GM19328 (cell line): Measurements from ENCODE around the gene KIDINS220.

Source experiments
- ATAC-seq: cut with Tn5 transposase; IDR thresholded peaks from one replicate; pipeline ENCODE4 v1.9.1; 2021; ENCODE audit warnings: mild to moderate bottlenecking, moderate library complexity; ENCODE audit not compliant: unreplicated experiment

KIDINS220 gene

DNA sequence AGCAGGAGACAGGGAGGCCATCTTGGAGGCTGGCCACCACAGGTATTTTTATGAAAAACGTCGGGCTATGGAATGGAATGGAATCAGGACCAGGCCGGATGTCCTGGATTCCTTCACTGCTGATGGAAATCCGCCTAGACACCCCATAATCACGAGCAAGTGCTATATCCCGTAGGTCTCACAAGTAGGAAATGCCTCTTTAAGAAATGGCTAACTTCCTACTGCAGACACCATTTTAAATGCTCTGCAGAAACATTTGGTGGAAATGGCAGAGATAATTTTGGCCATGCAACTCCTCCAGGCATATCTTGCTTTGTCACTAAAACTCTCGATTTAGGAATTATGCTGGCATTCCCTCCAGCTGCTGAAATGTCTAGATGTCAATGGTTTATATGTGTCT lies 137.6 kb downstream of the KIDINS220 start:
- ATAC-seq, result no peak

DNA sequence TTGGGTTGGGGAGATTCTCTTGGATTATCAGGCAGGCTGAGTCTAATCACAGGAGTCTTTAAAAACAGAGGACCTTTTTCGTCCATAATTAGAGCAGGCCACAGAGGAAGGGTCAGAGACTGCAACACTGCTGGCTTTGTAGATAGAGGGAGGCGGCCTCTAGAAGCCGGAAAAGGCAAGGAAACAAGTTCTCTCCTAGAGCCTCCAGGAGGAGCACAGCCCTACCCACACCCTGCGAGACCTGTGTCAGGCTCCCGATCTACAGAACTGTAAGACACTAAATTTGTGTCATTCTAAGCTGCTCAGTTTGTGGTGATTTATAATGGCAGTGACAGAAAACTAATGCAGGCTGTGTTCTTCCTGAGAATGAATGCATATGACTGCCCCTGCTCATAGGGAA lies 140.2 kb downstream of the KIDINS220 start:
- ATAC-seq, result no peak

DNA sequence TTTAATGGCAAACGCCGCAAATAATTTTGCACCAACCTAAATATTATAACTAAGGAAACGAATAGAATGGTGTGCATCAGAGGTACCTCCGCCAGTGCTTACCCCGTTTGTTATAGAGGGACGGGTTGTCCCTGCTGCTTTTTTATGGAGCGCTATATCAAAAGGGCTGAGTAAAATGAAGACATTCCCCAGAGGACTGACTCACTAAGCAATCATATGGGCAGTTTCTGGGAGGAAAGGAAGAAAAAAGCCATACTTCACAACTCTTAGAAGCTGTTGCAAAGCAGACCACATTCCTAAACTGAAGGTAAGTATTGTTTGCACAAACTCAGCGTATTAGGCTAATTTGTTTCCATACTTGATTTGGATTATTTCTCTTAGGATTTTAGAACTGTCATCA lies 142.7 kb downstream of the KIDINS220 start:
- ATAC-seq, result no peak

DNA sequence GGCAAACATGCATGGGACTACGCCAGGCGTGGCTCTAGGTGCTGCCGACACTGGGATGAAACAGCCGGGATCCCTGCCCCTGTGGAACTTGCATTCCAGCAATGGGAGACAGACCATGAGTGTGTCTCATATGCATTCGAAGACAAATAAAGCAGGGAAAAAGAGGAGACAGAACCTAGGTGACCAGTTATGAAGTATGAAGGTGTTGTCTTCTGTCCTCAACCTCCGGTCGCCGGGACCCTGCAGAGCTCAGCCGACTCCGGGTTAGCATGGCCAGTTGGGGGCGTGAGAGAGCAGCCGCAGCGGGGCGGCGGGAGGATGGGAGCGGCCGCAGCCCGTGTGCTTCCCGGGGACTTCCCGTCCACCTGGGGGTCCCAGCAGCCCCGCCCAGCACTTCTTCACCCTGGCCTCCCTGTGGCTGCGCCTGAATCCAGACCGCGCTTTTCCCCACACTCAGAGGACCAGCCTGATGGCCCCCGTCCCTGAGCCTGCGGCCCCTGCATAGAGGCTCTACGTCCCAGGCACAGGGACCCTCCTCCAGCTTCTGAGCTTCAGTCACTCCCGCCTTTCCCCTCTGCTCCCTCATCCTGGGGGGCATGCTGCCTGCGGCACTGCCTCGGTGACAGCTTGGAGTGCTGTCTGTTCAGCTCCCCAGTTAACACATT lies 144.1 kb downstream of the KIDINS220 start:
- no peak for ATAC-seq

DNA sequence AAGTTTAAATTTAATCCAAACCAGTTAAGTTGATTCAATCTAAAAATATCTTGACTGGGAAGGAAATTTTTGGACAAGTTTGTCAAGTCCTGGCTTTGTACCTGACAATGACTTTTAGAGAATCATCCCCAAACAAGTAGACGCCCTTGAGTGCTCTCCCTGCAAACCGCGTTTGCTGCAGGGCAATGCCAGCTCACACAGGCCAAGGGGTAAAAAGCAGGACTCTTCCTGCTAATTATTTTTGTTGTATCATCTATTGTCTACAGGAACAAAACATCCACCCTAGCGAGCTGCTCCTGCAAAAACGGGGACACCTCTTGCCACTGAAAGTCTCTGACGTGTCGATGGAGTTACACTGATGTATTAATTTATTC lies 144.6 kb downstream of the KIDINS220 start:
- no peak for ATAC-seq

DNA sequence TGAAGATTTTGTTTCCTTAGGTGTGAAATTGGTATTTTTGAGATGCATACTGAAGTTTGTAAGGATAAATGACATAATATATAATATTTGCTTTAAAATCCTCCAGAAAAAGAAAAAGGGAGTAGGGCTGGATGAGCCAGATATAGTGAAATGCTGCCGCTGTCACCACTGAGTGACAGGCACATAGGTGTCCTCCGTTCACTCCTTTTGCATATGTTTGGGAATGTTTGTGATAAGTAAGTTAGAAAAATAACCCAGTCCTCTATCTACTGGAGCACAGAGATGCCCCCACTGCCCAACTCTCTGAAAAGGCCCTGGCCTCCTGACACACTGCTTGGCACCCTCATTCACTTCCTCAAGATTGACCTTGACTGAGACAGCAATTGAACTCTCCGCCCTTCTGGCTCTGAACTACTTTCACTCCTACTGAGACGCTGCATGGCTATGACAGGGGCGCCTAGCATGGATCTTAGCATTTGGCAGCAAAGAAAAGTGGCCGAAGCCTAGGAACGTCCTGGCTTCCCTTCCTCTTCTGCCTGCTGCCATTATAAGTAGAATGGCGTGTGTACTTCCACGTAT lies 145.5 kb downstream of the KIDINS220 start:
- ATAC-seq, result no peak

DNA sequence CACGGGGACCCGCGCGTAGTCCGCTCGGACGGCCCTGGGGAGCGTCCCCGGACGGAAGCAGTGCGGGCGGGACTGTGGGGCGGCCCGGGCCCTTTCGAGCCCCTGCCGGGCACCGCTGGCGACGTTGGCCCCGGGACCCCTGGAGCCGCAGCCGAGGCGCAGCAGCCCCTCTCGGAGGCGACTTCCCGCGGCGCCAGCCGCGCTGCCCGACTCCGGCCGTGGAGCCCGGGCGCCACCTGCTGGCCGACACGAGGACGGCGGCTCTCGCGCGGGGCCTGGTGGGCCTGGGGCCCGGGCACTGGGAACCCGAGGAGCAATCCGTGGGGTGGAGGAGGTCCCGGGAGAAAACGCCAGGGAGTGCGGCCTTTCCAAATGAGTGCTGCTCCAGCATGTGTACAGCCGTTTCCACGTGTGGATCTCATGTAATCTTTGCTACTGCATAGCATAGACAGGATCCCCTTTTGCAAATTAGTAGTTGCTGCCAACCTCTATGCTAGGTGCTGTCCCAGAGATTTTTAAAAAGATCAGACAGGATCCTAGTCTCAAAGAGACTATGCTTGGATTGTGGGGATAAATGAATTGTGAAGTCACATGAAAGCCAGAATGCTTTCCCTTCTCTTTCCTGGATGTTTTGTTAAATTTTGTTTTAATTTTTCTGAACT lies 151.6 kb downstream of the KIDINS220 start:
- ATAC-seq, result peak; percentile 29

DNA sequence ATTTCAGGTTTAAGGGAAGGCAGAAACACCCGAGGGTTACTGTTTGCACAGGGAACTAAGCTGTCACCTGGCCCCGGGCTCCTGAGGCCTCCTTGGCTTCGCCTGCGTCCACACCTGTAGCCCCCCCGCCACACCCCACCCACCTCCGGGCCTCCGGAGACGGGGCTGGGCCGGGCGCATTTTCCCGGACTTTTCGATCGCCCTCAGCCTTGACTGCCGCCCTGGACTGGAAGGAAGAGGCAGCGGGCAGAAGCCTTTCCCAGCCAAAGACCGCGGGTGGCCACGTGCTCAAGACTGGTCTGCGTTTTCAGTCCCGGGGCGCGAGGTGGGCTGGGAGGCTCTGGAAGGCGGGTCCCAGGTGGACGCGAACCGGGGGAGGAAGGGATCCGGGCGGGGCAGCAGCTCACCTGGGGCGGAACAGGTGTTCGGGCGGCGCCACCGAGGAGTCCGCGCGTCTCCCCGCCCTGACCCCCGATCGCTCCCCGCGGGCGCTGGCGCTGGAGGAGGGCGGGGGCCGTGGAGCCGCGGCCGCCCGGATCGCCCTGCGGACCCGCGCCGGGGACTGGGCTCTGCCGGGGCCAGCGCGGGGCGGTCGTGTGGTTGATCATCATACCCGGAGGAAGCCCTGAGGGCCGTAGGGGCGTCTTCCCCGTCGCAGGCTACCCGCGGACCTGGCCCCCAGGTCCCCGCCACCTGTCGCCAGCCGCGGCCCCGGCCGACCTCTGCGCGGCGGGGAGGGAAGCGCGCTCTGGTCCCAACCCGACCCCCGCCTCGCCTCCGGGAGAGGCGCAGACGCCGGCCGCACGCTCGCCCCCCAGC lies 152.3 kb downstream of the KIDINS220 start:
- ATAC-seq, result no peak

DNA sequence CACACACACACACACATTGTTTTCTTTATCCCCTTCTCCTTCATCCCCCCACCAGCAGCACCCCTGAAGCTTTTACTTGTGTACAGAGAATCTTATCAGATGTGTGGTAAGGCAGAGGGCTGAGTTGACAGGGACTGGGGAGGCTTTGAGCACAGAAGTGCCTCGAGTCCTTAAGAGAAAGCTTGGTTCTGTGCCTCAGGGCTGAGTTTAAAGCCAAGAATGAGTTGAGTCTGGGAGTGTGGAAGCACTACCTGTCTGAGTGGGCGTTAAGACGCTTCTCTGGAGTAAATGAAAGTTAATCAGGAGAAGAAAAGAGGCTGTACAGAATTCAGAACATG lies 152.9 kb downstream of the KIDINS220 start:
- no peak for ATAC-seq

DNA sequence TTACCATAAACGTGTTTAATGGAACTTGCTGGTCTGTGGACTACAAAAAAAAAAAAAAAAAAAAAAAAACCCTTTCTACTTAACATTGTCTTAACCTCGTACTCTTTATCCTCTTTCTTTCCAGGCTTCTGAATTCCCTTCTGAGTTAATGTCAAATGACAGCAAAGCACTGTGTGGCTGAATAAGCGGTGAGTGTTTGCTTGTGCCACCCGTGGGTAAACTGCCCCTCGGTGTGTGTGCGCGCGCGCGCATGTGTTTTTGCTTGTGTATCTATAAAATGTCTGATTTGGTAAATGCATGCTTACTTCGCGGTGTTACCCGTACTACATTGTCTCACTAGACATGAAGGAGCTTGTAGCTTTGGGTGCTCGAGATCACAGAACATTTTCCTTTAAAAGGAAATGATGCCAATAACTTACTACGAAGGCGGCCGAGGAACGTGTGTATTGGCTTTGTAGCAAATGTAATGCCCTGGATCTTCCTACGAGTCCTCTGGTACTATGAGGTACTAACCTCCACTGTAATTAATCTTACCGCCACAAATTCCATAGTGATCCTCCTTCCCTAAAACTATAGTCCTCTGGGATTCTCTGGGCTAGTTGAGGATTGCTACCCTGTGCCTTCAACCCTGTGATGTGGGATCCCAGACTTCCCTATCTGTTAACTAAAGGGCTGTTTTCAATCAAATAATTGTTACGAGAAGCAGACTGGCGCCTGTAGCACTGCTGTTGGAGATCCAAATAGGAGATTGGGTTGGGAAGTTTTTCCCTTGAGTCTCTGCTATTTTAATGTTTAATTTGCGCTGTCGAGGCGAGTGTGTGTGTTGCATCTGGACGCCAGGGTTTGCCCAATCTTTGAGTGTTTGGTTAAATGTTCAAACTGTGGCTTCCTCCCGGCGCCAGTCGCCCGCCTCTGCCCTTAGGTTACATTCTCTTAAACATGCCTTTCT lies 154.4 kb downstream of the KIDINS220 start:
- ATAC-seq, result no peak

DNA sequence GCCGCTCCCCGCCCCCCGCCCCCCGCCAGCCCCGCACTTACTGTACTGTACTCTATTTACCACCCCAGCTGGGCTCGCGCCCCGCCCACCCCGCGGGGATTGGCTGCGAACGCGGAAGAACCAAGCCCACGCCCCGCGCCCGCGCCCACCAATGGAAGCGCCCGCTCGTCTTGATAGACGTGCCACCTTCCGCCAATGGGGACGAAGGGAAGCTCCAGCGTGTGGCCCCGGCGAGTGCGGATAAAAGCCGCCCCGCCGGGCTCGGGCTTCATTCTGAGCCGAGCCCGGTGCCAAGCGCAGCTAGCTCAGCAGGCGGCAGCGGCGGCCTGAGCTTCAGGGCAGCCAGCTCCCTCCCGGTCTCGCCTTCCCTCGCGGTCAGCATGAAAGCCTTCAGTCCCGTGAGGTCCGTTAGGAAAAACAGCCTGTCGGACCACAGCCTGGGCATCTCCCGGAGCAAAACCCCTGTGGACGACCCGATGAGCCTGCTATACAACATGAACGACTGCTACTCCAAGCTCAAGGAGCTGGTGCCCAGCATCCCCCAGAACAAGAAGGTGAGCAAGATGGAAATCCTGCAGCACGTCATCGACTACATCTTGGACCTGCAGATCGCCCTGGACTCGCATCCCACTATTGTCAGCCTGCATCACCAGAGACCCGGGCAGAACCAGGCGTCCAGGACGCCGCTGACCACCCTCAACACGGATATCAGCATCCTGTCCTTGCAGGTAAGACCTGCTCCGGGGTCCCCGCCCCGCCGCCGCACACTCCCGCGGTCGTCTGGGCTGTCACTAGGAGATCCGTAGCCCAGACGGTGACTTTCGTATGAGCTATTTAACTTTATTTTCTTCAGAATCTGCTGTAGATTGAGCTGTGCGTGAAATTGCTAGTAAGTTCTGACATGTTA lies 155.4 kb downstream of the KIDINS220 start, which contains the start of gene ID2:
TSS of gene ID2 (plus strand) at position 271 of the 907 bp plus-strand sequence. CDS start at position 381, 110 bp downstream.
- peak; percentile 59 for ATAC-seq

DNA sequence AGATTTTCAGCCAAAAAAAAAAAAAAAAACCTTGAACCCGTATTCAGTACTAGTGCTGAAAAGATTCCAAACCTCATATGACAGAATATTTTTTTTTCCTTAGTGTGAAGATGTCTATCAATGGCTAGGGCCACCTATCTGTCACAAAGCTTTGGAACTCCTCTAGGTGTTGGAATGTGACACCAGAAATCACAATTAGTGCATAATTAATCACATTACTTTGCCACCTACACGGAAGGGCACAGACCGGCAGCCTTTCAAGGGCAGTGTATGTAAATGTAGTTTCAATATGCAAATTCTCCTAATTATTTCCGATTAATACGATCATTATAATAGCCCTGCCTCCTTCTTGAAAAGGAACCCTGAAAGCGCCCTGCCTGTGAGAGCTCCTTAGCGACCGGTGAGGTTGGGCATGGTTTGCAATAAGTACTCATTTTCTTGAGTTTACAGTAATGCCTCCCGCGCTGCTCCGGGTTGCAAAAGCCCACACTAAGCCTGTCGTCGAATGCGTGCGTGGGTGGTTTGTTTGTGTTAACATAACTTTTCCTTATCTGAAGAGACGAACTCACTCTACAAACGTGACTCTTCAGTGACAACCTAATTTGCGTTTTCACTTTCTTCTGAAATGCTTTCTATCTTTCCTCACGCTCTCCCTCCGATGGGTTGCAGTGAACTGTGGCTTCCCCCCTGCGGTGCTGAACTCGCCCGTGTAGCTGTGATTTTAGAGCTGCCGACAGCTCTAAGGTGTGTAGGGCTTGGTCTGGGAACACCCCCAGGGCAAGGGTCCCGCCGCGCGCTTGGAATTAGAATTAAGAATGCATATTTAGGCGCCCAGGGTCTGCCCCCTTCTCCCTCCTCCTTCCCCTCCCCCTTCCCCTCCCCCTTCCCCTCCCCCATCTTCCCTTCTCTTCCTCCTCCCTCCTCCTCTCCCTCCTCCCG lies 156.3 kb downstream of the KIDINS220 start:
- no peak for ATAC-seq

DNA sequence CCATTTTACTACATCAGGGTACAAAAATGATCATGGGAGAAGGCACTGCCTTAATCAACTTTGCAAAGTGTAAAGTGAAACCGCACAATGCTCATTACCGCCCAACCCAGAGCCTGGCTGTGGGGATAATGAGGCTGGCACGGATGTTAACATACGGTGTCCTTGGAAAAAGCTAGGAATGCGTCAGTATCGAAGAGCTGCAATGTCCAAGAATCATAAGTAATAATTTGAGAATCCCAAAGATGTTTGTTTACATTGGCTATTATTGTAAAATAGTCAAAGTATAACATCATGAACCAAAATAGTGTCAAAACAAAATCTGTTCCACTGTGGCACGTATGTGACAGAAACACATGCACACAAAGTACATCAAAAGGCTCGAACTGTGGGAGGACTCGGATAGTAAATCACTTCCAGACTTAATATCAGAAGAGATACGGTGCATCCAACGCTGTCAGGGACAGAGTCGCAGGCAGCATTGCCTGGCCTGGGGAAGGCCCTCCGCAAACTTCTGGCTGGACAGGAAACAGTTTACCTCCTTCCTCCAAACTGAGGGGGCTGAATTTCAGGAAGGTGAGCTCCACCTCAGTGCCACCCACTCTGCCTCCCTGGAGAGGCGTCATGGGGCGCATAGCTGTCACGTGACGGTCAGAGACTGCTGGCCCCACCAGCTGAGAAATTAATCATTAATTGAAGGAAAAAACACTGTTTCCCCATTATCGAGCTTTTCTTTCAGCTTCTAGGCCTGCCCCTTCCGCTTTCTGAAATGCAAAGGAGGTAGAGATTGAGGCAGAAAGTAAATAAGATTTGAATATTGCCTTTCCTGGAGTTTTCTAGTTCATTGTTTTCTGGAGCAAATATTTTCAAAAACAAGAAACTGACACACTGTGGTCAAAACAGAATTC lies 157.3 kb downstream of the KIDINS220 start:
- ATAC-seq, result no peak

DNA sequence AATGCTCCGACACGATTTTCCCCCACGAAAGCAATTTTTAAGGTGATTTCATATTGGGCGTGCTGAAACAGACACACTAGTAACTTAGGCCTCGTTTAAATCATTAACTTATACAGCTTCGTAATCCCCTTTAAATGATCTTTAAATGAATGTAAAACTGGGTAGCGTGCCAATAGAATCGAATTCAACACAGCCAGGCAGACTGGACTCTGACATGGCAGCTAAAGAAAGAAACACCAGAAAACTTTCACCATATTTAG lies 157.9 kb downstream of the KIDINS220 start:
- no peak for ATAC-seq
